Liver (tissue), 3 donors: ENCODE measurements around the gene CDC42BPB.

Experiments used
- EGR1 ChIP-seq, 2 donors: IDR thresholded peaks; 2 replicates each; pipeline ENCODE4 v1.6.1; 2016 to 2018; ENCODE audit warnings: antibody characterized with exemption in 2 of 2, low read depth in 2 of 2
- JUND ChIP-seq, 2 donors: IDR thresholded peaks; 2 replicates each; pipeline ENCODE4 v1.6.1; 2016; ENCODE audit warnings: antibody characterized with exemption in 2 of 2
- RAD21 ChIP-seq, 2 donors: IDR thresholded peaks; 2 replicates each; pipeline ENCODE4 v1.6.1; 2016; ENCODE audit warnings: antibody characterized with exemption in 2 of 2, mild to moderate bottlenecking in 2 of 2
- RXRA ChIP-seq, 2 donors: IDR thresholded peaks; 2 replicates each; pipeline ENCODE4 v1.6.1; 2017 to 2018; ENCODE audit warnings: antibody characterized with exemption in 2 of 2, mild to moderate bottlenecking in 1 of 2
- TAF1 ChIP-seq: conservative IDR thresholded peaks from 2 replicates; pipeline ENCODE4 v1.6.1; 2016; ENCODE audit warnings: antibody characterized with exemption, mild to moderate bottlenecking
- YY1 ChIP-seq: IDR thresholded peaks from 2 replicates; pipeline ENCODE4 v1.6.1; 2016; ENCODE audit warnings: antibody characterized with exemption, mild to moderate bottlenecking
- TF ChIP-seq, protein P1 (sequence below): fragments of 150-350 bp; IDR thresholded peaks from 2 replicates; pipeline ENCODE4 v1.5.1; 2017; ENCODE audit warnings: improper control_type of control experiment, low read depth, low read length; ENCODE audit not compliant: missing input control
- TF ChIP-seq, protein P2 (sequence below): IDR thresholded peaks from 2 replicates; pipeline ENCODE4 v1.6.1; 2016; ENCODE audit warnings: antibody characterized with exemption
- TF ChIP-seq, protein P3 (sequence below): IDR thresholded peaks from 2 replicates; pipeline ENCODE4 v1.6.1; 2016; ENCODE audit warnings: antibody characterized with exemption, mild to moderate bottlenecking
- donor health status: healthy.
- donor health status: healthy.

DNA sequence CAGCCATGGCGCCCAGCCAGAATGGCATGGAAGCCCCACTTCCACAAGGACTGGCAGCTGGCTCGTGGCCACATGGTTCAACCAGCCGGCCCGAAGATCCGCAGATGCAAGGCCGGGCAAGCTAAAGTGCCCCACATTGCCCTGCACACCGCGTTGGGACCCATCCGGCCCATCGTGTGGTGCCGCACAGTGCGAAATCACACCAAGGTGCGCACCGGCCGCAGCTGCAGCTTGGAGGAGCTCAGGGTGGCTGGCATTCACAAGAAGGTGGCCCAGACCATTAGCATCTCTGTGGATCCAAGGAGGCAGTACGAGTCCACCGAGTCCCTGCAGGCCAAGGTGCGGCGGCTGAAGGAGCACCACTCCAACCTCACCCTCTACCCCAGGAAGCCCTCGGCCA is 15.9 kb downstream of the CDC42BPB start:
- TF ChIP-seq TAF1 (no peak), YY1 (no peak), RAD21 (IDR thresholded peaks at IDR 0.05) (no peak), RXRA (IDR thresholded peaks at IDR 0.05) (no peak), JUND (IDR thresholded peaks at IDR 0.05) (no peak), EGR1 (IDR thresholded peaks at IDR 0.05; ENCODE audit: low read depth in 2 of 2) (no peak)
- TF ChIP-seq, protein P1, sequence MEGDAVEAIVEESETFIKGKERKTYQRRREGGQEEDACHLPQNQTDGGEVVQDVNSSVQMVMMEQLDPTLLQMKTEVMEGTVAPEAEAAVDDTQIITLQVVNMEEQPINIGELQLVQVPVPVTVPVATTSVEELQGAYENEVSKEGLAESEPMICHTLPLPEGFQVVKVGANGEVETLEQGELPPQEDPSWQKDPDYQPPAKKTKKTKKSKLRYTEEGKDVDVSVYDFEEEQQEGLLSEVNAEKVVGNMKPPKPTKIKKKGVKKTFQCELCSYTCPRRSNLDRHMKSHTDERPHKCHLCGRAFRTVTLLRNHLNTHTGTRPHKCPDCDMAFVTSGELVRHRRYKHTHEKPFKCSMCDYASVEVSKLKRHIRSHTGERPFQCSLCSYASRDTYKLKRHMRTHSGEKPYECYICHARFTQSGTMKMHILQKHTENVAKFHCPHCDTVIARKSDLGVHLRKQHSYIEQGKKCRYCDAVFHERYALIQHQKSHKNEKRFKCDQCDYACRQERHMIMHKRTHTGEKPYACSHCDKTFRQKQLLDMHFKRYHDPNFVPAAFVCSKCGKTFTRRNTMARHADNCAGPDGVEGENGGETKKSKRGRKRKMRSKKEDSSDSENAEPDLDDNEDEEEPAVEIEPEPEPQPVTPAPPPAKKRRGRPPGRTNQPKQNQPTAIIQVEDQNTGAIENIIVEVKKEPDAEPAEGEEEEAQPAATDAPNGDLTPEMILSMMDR: no peak
- TF ChIP-seq, protein P2, sequence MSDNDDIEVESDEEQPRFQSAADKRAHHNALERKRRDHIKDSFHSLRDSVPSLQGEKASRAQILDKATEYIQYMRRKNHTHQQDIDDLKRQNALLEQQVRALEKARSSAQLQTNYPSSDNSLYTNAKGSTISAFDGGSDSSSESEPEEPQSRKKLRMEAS: no peak
- TF ChIP-seq, protein P3, sequence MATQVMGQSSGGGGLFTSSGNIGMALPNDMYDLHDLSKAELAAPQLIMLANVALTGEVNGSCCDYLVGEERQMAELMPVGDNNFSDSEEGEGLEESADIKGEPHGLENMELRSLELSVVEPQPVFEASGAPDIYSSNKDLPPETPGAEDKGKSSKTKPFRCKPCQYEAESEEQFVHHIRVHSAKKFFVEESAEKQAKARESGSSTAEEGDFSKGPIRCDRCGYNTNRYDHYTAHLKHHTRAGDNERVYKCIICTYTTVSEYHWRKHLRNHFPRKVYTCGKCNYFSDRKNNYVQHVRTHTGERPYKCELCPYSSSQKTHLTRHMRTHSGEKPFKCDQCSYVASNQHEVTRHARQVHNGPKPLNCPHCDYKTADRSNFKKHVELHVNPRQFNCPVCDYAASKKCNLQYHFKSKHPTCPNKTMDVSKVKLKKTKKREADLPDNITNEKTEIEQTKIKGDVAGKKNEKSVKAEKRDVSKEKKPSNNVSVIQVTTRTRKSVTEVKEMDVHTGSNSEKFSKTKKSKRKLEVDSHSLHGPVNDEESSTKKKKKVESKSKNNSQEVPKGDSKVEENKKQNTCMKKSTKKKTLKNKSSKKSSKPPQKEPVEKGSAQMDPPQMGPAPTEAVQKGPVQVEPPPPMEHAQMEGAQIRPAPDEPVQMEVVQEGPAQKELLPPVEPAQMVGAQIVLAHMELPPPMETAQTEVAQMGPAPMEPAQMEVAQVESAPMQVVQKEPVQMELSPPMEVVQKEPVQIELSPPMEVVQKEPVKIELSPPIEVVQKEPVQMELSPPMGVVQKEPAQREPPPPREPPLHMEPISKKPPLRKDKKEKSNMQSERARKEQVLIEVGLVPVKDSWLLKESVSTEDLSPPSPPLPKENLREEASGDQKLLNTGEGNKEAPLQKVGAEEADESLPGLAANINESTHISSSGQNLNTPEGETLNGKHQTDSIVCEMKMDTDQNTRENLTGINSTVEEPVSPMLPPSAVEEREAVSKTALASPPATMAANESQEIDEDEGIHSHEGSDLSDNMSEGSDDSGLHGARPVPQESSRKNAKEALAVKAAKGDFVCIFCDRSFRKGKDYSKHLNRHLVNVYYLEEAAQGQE: no peak
